HG02884 (cell line): Measurements from ENCODE around the gene MED29.

ENCODE experiments used
- ATAC-seq: cut with Tn5 transposase; IDR thresholded peaks from one replicate; pipeline ENCODE4 v1.9.1; 2021; ENCODE audit warnings: mild to moderate bottlenecking, moderate library complexity; ENCODE audit not compliant: unreplicated experiment

MED29 gene

GRCh38 chr19:39390751-39391437 is at the start of gene MED29, which contains the start of gene PAF1:
MED29 (plus strand) TSS chr19:39391378; CDS start chr19:39391423, 45 bp downstream.
PAF1 (minus strand) TSS chr19:39391106; CDS start chr19:39390864, 242 bp downstream.
- peak; percentile 86 for ATAC-seq

DNA sequence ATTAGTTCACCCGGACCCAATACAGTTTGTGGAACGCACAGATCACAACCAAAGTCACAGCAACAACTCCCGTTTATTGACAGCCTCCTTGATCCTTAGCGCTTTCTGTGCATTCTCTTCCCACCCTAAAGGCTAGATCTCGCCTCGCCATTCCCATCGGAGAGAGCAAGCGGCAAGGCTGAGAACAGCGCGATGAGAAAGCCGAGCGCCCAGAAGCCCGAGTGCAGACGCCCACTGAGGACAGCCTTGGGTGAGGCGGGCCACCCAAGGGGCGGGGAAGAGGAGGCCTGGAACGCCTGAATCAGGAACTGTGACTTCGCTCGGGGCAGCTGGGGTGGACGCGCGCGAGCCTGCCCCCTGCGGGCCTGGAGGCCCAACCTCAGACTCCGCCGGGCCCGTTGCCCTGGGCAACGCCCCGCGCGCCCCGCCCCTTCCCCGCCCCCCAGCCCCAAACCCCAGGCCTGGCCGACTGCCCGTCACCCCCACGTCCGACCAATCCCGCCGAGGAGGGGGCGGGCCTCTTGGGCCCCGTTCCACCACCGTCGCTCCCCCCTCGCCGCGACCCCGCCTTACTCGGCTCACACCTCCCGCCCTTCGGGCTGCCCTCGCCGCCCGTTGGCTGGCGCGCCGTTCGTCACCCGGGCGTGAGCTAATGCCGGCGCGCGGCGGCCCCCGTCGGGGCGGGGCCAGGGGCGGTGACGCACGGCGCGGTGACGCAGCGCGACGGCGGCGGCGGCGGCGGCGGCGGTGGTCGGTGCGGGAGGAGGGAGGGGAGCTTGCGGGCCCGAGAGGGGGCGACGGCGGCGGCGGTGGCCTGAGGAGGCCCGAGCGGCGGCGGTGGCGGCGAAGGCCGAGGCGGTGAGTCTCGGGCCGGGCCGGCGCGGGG is 49.2 kb upstream of the MED29 start, which contains the start of gene SAMD4B:
SAMD4B (plus strand) TSS at position 703 of the 886 bp plus-strand sequence. CDS start 14,473 bp downstream, outside the sequence.
- ATAC-seq: peak; percentile 82

DNA sequence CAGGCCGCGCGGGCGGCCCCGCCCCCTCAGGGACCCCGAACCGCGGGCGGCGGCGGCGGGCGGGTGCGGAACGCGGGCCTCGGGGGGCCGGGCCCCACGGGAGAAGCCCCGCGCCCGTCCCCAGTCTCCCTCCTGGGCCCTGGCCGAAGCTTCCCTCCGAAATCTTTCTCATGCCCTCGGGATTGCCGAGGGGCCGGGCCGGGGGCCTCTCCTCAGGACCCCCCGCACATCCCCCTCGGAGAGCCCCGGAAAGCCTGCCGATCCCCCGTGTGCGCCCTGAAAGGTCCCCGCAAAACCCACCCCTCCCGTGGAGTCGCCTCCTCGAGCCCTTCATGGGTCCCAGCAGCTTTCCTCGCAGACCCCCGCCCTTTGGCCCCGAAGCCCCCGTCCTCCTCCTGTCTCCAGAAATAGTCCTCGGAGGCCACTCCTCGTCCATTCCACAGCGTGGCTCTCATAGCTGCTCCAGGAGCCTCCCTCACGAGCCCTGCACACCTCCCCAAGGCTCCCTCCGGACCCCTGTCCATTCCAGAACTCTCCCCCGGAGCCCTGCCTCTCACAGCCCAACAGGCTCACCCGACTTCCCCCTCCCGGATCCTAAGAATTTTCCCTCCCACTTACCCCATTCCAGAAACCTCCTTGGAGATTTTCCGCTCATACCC is 48.4 kb upstream of the MED29 start:
- no peak for ATAC-seq

DNA sequence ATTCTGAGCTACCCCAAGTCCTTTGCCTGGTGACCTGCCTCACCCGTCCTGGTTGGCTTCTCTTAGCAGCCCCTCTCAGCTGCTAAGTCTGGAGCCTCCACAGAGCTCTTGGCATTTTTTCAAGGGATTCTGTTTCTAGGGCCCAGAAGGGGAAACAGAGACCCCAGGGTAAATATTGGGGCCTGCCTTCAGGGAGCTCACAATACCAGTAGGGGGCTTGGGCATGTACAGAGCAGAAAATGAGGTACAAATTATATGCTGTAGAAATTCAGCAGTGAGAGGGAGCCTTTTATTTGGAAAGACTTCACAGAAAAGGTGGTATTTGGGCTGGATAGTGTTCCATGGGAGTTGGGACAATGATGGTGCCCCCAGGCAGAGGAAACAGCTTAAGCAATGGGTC is 45.2 kb upstream of the MED29 start:
- no peak for ATAC-seq

GRCh38 chr19:39347332-39348164 is 43.6 kb upstream of the MED29 start:
- ATAC-seq: no peak

DNA sequence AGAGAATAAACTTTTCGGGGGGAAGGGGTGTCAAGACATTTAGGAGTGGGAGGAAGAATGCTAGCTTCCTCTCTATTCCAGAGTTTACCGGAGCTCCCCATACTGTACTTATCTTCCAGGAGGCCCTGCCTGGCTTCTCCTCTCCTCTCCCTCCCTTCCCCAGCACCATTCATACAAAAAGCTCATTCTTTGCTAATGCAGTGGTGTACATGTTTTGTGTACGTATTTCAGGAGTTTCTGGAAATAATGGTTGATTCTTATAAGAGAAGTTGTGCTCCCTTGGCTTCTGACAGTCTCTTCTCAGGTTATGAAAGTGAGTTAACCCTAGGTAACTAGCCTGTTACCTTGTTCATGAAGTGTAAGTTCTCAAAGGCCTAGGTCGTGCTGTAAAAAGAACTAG is 41.9 kb upstream of the MED29 start:
- ATAC-seq: no peak

- no peak for ATAC-seq
Measured at GRCh38 chr19:39350156-39350555, 41.0 kb upstream of the MED29 start.

DNA sequence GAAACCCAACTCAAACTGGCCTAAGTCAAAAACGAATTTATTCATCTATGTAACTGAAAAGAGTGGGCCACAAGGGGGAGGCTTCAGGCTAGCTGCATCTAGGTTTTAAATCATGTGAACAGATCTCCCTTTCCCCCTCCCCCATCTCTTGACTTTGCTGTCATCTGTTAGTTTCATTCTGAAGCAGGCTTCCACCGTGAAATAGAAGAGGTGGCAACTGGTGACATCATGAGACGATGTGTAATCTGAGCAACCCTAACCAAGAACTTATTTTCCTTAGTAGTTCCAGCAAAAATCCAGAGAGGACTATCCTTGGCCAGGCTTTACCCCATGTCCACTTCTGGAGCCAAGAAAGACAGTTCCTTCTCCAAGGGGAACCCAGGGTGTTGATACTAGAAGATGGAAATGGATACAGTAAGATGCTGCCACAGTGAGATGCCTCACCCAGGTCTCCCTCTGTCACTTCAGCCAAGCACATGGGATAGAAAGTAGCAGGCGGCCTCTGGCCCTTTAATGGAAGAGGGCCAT is 39.6 kb upstream of the MED29 start:
- no peak for ATAC-seq

DNA sequence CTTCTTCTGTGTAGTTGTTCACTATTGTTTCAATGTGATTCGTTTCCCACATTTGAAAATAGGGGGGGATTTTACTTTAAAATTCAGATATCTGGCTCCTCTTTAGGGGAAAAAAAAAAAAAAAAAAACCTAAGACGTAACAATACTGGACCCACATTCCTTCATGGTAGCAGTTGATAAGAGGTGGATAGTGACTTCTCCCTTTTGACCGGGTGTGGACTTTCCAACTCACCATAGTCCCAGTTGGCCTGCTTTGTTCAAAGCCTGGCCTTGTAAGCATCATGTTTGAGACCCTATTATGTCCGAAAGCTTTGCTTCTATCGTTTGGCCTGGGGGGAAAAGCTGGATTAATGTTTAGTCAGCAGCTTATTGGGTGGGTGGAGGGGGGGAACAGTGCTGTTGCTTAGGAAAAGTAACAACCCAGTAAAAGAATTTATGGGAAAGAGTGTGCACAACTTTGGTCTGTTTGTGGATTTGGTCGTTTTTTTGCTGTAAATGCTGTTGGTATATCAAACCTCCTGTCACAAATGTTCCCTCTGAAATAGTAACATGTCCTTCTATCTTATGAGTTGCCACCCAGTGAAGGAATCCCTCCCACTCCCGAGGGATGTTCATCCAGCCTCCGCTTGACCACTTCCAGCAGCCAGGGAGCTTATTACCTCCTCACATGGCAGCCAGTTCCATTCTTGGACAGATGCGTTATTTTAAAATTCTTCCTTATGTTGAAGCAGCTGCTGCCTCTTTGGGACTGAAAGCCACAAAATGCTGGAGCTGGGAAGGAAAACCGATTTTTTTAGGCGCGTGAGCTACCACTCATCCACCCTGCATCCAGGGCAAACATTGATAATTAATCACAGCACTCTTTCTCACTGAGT is 38.6 kb upstream of the MED29 start:
- no peak for ATAC-seq

- no peak for ATAC-seq
Measured at GRCh38 chr19:39355253-39355652, 35.9 kb upstream of the MED29 start.

DNA sequence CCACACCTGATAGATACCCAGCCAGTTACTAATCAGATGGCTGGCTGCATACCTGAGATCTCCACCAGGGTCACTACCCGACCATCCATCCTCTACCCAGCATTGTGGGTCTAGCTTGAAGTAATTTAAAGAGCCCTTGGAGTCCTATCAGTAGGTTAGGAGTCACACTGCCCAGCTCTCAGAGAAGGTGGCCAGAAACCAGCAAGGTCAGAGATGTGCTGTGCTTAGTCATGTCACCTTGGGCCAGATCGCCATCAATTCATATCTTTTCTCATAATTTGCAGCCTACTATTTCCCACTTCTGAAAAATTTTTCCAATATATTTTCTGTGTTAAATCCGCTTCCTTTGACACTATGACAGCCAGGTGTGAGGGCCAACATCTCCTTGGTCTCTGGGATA is 35.1 kb upstream of the MED29 start:
- ATAC-seq: no peak

DNA sequence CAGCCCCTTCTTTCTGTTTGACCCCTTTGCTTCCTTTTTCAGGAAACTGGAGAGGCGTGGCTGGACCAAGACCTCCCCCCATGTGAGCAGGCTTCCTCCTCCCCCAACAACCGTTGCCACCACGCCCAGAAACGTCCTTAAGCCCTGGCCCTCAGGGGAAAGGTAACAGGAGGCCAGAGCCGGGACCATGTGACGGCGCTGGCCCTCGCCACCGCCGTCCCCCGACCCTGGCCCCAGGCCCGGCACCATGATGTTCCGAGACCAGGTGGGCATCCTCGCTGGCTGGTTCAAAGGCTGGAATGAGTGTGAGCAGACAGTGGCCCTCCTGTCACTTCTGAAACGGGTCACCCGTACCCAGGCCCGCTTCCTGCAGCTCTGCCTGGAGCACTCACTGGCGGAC is 34.5 kb upstream of the MED29 start:
- ATAC-seq: no peak

DNA sequence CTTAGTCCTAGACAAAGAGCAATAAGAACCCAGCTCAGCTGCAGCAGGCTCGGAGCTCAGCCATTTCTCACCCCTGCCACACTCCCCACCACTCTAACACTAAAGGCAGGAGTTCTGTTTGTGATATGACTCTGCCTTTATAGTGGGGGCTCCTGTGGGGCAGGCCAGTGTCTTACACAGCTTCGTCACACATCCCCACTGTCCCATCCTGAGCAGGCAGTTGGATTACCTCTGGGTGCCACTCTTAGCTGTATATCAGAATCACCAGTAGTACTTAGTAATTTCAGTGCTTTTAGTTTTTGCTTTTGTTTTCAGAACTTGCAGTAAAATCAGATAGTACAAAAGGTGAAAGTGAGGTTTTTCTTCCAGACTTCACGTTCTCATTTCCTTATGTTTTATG is 32.2 kb upstream of the MED29 start:
- ATAC-seq: no peak

DNA sequence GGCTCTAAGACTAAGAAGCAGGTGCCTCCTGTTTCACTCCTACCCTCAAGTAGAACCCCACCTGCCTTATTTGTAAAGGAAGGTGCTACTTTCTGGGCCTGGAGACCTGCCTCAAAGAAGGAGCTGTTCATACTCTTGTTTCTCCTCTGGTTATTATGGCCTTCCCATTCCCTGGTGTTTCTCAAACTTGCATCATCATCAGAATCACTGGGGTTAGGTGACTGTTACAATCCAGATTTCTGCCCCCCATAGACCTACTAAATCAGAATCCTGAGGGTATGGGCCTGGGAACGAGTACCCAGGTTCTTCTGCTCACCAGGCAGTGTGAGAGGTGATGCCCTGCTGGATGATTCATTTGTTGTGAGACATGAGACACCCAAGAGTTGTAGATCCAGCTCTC is 30.6 kb upstream of the MED29 start:
- ATAC-seq: no peak

DNA sequence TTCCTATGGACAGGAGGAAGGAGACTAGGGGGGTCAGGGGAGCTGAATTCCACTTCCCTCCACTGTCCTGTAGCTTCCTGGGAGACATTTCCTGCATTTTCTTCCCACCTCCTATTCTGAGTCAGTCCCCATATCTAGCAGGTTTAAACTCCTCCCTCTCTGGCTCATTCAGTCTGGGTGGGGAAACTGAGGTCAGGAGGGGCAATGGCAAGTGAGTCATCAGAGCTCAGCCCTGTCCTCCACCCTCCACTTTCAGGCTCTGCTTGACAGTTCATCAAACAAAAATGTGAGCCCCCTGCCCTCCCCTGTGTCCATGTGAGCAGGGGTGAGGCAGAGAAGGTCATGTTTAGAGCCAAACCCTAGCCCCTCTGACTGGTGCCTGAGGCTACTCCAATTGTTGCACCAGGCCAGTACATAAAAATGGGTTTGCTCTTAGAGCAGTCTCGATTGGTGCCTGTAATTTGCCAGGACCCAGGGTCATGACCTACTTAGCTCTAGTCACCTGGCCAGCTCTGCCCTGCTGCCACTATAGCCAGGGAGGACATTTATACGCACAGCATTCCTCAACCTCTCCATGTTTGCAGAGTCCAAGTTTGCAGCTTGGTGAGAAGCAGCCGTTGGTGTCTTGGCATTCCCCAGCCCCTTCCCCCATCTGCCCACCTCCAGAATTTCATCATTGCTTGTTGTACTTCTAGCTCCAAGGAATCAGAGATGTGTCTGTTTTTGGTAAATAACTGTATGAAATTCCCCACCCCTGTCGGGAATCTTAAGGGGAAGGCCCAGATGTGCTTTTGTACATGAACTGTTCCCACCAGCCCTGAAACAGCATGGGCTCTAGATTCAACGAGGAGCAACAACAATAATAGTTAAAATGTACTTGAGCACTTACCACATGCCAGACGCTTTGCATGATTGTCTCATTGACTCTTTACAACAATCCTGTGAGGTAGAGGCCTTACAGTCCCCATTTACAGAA is 28.2 kb upstream of the MED29 start:
- no peak for ATAC-seq

DNA sequence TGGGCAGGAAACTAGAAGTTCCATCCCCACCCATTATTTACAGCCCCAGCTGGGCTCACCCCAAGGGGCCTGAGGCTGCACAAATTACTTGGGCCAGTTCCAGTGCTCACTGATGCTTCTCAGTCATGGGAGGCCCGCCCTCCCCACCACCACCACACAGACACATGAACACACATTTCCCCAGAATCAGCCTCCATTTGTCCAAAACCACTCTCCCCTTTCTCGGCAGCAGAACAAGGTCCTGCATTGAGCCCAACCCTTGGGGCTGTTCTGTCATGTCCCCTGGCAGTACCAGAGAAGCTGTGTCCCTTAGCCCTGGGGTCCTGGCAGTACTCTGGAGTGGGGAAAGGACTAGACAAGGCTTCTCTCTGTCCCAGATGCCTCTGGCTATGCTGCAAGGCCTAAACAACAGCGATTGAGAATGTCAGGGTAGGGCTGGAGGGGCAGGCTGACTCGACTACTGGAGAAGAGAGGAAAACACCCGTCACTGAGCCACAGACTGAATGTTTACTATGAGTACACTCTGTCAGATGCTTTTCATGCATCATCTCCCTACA is 27.2 kb upstream of the MED29 start:
- ATAC-seq: no peak

DNA sequence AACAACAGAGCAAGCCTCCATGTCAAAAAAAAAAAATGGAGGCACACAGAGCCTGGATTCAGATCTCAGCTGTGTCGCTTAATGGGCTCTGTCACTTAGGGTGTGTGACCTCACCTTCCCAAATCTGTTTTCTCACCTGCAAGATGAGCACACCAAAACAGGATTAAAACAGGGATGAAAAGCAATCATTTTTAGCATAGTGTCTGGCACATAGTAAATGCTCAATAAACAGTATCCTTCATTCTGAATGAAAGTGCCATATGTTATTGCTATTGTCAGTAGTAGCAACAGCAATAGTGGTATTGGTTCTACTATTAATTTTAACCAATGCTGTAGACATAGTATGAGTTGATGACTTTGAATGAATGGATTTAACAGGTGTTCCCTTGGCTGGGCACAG is 25.6 kb upstream of the MED29 start:
- no peak for ATAC-seq

DNA sequence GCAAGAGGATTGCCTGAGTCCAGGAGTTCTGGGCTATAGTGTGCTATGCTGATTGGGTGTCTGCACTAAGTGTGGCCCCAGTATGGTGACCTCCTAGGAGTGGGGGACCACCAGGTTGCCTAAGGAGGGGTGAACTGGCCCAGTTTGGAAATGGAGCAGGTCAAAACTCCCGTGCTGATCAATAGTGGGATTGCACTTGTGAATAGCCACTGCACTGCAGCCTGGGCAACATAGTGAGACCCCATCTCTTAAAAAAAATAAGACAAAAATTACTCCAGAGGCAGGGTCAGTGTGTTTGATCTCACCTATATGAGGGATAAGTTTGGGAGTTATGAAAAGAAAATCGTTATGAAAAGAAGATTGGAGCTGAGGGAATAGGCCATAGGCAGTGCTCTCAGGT is 22.0 kb upstream of the MED29 start:
- ATAC-seq: no peak
